Measurements from ENCODE around the gene CCER1. TPM values are rescaled to one million over a fixed set of nuclear protein-coding genes. Genes with fewer than 3 reads are reported as not detected.

The CCER1 gene
- total RNA-seq, 1 experiment from 2014 or later = not detected

DNA sequence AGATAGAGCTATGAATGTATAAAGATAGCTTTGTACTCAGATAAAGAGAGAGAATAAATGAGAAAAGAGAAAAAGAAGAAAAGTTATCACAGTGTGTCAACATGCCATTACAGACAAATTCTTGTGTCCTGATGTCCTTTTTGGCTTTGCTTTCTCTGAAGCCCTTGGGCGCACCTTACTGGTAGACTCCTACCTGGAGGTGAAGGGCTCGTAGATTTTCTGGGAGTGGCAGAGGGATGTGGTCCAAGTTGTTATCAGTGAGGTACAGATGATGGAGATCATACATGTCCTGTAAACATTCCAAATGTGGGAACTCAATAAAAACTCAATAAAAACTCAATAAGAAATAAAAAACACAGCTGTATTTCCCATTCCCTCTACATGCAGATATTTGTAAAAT, 14.9 kb upstream of the CCER1 start:
- no CpG with 5 or more reads among the region's 2 CpGs for WGBS (ENCODE audit: extremely low coverage, insufficient read length, low lambda C conversion rate)
- Histone ChIP-seq H2AFZ (ENCODE audit: low read length) (no peak overlapping the region), H3K27ac (ENCODE audit: insufficient read length, low read depth, low read length) (no peak overlapping the region), H3K23me2 (ENCODE audit: insufficient read length, low read depth, low read length, poor library complexity, severe bottlenecking) (no peaks in the 10 kb centered on the region), H3K18ac (ENCODE audit: insufficient read length, low read depth, low read length) (no peak overlapping the region), H3K4me1 (ENCODE audit: insufficient read depth, low read length) (no peaks in the 10 kb centered on the region; the same call in 1 of the 2 replicates), H2BK120ac (ENCODE audit: low read depth, low read length, poor library complexity, severe bottlenecking) (no peak overlapping the region), H3K4ac (ENCODE audit: low read depth, low read length) (no peak overlapping the region), H3K56ac (ENCODE audit: insufficient read length, low read depth, low read length) (no peak overlapping the region), H2AK5ac (ENCODE audit: insufficient read length, low read length) (no peak overlapping the region), H2BK20ac (ENCODE audit: low read depth, low read length, poor library complexity, severe bottlenecking) (no peak overlapping the region), H3K79me1 (ENCODE audit: insufficient read depth, low read depth, low read length, poor library complexity, severe bottlenecking) (no peaks in the 10 kb centered on the region), H3K79me2 (ENCODE audit: insufficient read depth, low read length) (no peaks in the 10 kb centered on the region), H3K14ac (ENCODE audit: insufficient read depth, low read length) (no peak overlapping the region), H4K91ac (ENCODE audit: insufficient read length, low read depth, low read length) (no peak overlapping the region), H3K9me3 (ENCODE audit: control insufficient read depth, low read depth, low read length) (no peaks in the 10 kb centered on the region), H3K27me3 (ENCODE audit: insufficient read depth, low read length) (no peaks in the 10 kb centered on the region), H2BK15ac (ENCODE audit: low read depth, low read length) (no peak overlapping the region), H3K9ac (ENCODE audit: extremely low read depth, insufficient read length, low read length) (no peak overlapping the region), H2BK5ac (ENCODE audit: insufficient read length, low read length) (no peak overlapping the region), H4K20me1 (ENCODE audit: control insufficient read depth, insufficient read depth, insufficient read length) (no peaks in the 10 kb centered on the region), H3T11ph (ENCODE audit: low read length) (no peak overlapping the region), H3K23ac (ENCODE audit: insufficient read length, low read depth, low read length) (no peak overlapping the region), H4K8ac (replicated peaks; ENCODE audit: insufficient read length, low read depth, low read length) (no peak overlapping the region), H3K4me2 (ENCODE audit: insufficient read depth, insufficient read length, low read length) (no peak overlapping the region), H2BK12ac (ENCODE audit: insufficient read length, low read depth, low read length) (no peak overlapping the region), H4K5ac (ENCODE audit: insufficient read length, low read depth, low read length) (no peak overlapping the region)
- TF ChIP-seq, protein P1, sequence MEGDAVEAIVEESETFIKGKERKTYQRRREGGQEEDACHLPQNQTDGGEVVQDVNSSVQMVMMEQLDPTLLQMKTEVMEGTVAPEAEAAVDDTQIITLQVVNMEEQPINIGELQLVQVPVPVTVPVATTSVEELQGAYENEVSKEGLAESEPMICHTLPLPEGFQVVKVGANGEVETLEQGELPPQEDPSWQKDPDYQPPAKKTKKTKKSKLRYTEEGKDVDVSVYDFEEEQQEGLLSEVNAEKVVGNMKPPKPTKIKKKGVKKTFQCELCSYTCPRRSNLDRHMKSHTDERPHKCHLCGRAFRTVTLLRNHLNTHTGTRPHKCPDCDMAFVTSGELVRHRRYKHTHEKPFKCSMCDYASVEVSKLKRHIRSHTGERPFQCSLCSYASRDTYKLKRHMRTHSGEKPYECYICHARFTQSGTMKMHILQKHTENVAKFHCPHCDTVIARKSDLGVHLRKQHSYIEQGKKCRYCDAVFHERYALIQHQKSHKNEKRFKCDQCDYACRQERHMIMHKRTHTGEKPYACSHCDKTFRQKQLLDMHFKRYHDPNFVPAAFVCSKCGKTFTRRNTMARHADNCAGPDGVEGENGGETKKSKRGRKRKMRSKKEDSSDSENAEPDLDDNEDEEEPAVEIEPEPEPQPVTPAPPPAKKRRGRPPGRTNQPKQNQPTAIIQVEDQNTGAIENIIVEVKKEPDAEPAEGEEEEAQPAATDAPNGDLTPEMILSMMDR (conservative IDR thresholded peaks at IDR 0.05) = no peak
- DNase-seq = no peak
- Mint-ChIP-seq H3K36me3 (ENCODE audit: insufficient read depth in 1 of 3, low read depth in 3 of 3) (no peaks in the 10 kb centered on the region), H3K27ac (no peak overlapping the region), H3K4me3 (no peak overlapping the region), H3K9me3 (no peaks in the 10 kb centered on the region), H3K4me1 (peaks cover 8 to 10% of the 10 kb centered on the region in 2 experiments), H3K27me3 (ENCODE audit: low read depth) (no peaks in the 10 kb centered on the region; the same call in 1 of the 2 replicates)

Measured in H9 (cell line).